Activated CD4-positive, alpha-beta T cell treated with anti-CD3 and anti-CD28 coated beads for 4 hours (primary cell): ENCODE data around the gene KCNQ1.

ENCODE experiments used
- DNase-seq, 2 donors: peaks; one replicate each; pipeline ENCODE4 v3.0.0-alpha.2; 2020

Gene KCNQ1

GRCh38 chr11:2660357-2660939 is 215.6 kb downstream of the KCNQ1 start:
- DNase-seq = no peak

DNA sequence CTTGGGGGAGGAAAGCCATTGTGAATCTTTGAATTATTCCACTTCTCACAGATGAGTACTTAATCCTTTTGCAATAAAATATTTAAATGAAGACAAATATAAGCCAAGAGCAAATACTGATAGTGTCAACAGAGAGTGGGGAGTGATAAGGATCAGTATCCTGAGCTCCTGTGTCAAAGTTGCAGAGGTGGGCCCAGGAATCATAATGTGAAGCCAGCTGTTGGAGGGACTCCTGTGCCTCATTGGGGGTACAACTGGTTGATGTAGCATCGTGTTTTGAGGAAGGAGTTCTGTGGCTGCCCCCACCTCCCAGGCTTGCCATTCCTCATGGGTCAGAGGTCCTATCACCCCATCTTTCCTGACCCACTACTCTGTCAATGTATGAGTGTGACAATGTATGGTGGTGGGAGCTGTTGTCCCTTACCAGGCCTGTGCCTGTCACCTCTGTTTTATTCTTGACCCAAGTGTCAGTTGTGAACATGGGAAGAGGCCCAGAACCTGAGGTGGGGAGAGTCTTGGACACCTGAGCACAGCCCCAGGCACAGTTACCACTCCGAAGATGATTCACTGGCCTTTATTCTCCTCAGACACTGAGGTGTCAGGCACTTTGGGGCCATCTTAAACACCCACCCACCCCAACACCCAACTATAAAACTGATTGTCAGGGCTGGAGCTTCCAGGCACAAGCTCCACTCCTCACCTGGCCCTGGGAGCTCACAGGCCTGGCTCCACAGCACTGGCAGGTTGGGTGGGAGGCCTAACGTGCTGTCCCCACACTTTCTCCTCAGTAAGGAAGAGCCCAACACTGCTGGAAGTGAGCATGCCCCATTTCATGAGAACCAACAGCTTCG is 216.6 kb downstream of the KCNQ1 start:
- no peak for DNase-seq

- DNase-seq = no peak
These were observed 217.2 kb downstream of the KCNQ1 start for GRCh38 chr11:2662024-2662312.

- DNase-seq = no peak
These were observed 217.9 kb downstream of the KCNQ1 start for GRCh38 chr11:2662430-2663299.

GRCh38 chr11:2663506-2663905 is 218.7 kb downstream of the KCNQ1 start:
- DNase-seq = no peak

DNA sequence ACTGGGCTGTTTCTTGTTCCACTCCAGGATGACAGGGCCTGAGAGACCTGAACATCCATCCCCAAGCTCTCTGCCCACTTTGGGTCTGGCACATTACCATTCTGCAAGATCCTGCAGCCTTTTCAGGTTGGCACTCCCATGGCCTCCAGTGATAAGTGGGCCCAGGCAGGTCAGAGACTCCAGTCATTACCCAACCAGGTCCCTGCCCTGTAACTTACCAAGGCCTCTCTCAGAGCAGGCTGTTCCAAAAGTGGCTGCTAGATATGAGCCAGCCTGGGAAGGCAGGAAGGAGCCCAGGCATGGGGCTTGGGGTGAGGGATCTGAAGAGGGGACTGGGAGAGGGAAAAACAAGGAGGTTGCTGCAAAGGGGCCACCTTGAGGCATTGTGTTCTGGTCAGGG is 219.1 kb downstream of the KCNQ1 start:
- DNase-seq = no peak

GRCh38 chr11:2664376-2664775 is 219.6 kb downstream of the KCNQ1 start:
- DNase-seq = no peak

DNA sequence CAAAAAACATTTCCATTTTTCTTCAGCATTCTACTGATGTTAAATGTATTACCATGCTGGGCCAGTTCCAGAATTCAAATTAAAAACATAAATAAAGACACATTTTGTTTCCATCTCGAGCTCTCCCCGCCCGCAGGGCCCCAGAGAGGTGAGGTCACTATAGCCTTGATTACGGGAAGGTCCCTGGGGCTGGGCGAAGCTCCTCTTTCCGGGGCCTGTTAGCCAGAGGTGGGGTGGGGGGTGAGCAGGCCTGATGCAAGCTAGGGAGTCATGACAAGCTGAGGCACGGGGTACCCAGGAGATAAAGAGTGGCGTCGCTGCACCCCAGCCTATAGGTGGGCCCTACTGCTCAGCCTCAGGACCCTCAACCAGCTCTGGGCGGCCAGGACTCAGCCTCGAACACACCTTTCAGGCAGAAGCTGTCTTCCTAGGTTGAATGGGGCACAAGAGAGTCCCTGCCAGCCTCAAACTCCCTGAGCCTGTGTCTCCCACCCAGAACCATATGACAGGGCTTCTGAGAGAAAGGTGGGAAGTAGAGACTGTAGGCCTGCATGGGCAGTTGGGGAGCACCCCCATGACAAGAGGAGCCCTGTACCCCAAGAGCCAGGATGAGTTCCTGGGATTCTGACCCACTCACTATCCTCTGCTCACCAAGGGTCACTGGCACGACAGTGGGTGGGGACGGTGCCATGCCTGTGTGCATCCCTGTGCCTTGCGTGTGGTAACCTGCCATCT is 220.2 kb downstream of the KCNQ1 start:
- no peak for DNase-seq

GRCh38 chr11:2665526-2666400 is 221.0 kb downstream of the KCNQ1 start:
- no peak for DNase-seq

GRCh38 chr11:2666401-2666741 is 221.6 kb downstream of the KCNQ1 start:
- DNase-seq = no peak

DNA sequence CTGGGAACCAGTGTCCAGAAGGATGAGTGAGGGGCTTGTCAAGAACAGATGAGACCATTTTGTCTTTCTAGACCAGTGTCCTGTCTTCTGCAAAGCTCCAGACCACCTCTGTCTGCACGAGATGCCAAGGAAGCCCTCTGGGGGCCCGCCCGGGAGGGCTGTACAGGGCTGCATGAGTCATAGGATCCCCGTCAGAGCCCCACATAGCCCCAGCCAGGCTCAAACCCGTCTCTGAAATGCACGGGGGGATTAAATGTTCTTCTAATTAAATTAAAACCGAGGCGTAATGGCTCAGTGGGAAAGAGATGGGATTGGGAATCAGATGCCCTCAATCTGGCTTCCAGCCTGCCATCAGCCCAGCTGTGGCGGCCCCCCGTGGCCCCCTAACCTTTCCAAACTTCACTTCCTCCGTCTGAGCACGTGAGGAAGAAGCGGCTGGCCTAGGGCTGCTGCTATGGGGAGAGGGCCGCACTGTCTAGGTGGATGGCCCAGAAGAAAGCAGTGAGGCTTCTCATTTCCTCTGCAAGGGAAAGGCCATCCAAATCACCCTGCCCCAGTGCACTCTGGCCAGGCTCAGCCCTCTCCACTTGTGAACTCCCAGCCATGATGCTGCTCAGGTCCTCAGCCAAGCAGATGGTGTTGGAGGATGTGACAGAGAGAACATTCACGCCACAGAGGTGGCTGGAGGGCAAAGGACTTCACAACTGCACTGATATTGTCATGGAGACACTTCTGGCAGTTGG is 222.2 kb downstream of the KCNQ1 start:
- no peak for DNase-seq

DNA sequence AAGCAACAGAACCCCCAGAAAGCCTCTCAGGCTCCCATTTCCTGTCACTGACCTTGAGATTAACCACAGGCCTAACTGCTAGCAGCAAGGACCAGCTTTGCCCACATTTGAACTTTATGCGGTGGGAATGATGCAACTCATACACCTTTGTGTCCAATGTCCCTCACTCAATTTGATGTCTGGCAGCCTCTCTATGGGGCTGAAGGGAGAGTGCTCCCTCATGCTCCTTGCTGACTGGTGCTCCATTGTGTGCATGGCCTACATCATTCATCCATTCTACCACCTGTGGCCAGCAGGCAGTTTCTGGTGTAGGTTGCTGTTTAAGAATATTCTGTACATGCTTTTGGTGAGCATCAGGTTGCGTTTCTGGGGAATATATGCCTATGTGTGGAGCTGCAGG is 223.1 kb downstream of the KCNQ1 start:
- no peak for DNase-seq

DNA sequence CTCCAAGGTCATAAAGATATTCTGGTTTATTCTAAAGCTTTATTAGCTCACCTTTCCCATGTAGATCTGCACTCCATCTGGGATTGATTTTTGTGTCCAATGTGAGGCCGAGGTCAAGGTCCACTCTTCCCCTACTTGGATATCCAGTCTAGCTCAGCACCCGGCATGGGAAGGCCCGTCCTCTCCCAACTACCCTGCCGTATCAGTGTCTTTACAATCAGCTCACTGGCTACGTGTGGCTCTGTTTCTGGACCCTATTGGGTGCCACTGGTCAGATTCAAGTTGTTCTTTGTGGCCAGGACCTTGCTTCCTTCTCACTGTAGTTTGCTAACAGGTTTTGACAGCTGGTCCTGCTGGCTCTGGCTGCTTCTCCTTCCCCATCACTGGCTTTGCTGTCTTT is 224.1 kb downstream of the KCNQ1 start:
- DNase-seq = no peak

DNA sequence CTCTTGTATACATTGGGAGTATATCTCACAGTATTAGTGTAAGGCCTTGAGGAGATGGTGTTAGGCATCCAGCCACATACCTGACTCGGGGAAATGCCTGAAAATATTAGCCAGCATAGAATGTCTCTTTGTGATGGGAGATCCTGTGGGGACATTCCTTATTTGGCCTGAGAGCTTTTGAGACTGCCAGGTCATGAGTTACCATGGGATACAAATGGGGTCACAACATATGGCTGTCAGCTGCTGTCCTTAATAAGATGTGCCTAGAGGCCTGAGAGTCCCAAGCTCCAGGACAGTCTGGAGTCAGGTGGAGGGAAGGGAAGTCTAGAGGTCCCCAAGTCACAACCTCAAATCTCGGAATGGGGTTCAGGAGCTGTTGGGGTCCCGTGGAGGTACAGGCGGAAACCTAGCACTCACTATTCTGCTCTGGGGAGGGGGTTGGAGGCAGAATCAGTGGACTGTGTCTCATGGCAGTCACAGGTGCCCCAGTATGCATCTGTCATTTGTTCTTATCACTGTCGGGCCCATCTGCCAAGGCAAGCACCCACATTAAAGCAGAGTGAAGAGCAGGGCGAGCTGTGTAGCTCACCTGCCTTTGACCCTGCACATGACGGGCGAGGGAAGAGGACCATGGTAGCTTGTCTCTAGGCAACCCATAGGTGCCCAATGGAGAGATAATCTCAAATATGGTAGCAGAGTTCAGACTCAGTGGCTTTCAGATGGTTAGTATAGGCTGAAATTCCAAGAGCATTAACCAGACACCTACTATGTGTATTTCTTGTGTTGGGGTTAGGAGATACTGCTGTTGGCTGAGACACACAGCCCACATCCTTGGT is 225.0 kb downstream of the KCNQ1 start:
- DNase-seq = no peak

GRCh38 chr11:2670541-2671100 is 225.8 kb downstream of the KCNQ1 start:
- no peak for DNase-seq

DNA sequence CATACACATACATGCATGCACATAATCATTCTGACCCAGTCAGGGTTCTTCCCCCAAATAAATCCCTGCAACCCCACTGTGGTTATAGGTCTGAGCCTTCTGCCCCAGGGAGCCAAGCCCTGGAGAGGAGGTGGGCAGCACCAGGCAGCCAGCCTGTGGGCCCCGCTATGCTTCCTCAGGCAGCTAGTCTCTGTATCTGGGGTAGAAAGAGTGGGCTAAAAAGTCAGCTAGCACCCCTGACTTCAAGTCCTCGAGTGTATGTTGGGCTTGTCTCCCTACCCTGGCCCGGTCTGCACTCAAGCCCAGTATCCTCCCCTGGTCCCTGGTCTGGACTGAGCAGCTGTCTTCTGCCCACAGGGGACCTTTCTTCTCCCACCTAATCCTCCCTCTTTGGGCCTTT is 226.9 kb downstream of the KCNQ1 start:
- DNase-seq = no peak

GRCh38 chr11:2672553-2673249 is 227.9 kb downstream of the KCNQ1 start:
- DNase-seq = no peak

DNA sequence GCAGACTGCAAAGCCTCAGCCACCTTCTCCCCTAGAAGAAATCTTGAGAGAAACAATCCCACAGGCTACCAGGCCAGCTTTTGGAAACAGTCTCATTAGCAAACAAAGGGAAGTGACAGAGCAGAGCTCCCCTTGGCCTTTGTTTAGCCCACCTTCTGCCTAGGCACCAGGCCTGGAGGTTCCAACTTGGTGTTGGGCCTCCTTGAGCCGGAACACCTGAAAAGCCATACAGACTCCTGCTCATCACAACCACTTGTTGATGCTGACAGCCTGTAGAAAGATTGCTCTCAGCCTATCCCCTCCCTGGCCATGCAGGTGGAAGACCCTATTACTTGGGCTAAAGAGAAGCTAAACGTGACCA is 228.4 kb downstream of the KCNQ1 start:
- DNase-seq = no peak

GRCh38 chr11:2673871-2674471 is 229.2 kb downstream of the KCNQ1 start:
- no peak for DNase-seq
